GM12872 (cell line): ENCODE measurements around the gene TMEM209.
A peak's percentile ranks its signal among the peaks of the same experiment; 100 is the strongest.

ENCODE experiments used
- CTCF ChIP-seq: IDR thresholded peaks from 3 replicates; pipeline ENCODE4 v1.5.1; 2011; ENCODE audit warnings: low read depth, mild to moderate bottlenecking, low read length, moderate library complexity; ENCODE audit not compliant: insufficient read depth

TMEM209 gene

GRCh38 chr7:130146693-130147405, 58.4 kb downstream of the TMEM209 start:
- TF ChIP-seq CTCF: no peak

- 0 out of 3 replicates have a peak, but pooled peaks have one; percentile 2 for TF ChIP-seq CTCF
Measured at GRCh38 chr7:130145424-130146100, 59.6 kb downstream of the TMEM209 start.

DNA sequence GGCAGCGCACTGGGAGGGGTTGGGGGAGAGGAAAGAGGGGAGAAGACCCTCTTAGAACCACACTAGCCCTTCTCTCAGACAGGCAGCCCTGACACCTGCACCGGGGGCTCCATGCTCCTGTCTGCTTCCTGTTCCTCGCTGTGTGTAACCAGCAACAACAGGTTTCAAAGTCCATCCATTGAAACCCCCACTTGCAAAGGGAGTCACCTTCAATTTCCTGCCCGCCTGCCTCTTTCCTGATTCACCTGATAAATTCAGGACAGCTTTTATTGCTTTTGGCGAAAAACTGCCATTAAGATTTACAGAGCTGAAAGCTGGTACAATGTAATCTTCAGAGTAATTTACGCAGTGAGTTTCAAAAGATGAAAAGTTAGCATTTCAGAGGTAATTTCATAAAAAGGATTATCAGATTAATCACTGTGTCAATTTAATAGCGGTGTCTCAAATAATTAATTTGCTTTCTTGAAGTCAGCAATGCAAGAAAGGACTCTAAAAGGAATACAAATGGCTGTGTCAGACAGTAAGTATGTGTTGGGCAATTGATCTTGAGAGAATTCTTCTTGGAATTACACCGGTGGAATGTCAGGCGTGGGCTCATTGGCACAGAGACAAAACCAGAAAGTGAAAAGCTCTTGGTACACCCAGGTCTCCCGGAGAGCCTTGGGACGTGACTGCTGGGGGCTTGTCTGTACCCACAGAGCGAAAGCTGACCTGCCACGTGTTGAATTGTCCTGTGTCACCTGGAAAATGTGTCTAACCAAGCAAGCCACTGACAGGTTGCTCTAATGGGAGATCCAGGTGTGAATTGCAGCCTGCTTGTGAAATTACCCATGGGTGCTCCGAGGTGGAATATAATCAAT, 60.7 kb downstream of the TMEM209 start:
- TF ChIP-seq CTCF: no peak

DNA sequence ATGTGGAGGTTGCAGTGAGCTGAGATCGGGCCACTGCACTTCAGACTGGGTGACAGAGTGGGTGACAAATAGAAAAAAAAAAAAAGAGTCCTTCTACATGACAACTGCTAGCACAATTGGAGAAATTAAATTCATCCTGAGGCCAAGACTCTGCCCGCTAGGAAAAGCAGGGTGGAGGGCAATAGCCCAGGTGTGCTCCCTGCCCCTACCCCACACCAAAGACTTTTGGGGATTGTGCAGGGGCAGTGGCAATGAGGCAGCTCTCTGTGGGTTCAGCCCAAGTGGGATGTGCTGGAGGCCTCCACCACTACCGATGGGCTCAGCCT, 61.3 kb downstream of the TMEM209 start:
- TF ChIP-seq CTCF: no peak

- no peak for TF ChIP-seq CTCF
Measured at GRCh38 chr7:130143334-130143732, 61.9 kb downstream of the TMEM209 start.

- TF ChIP-seq CTCF: no peak
Measured at GRCh38 chr7:130142654-130143333, 62.4 kb downstream of the TMEM209 start.

- no peak for TF ChIP-seq CTCF
Measured at GRCh38 chr7:130141884-130142653, 63.1 kb downstream of the TMEM209 start.
